ENCODE results near the gene ARHGAP5. TPM values are rescaled to one million over a fixed set of nuclear protein-coding genes. Genes with fewer than 3 reads are reported as not detected.

The ARHGAP5 gene
- polyA plus RNA-seq, 3 donors from 2014 or later = 6.8 to 16.9 (median 11.3) TPM

GRCh38 chr14:32206552-32206951 is 129.4 kb downstream of the ARHGAP5 start:
- Mint-ChIP-seq H3K4me3 (no peak overlapping the region), H3K9me3 (no peaks in the 10 kb centered on the region), H3K4me1 (peaks cover 25 to 28% of the 10 kb centered on the region in 2 donors), H3K36me3 (no peaks in the 10 kb centered on the region), H3K27me3 (ENCODE audit: low read depth in 3 of 3) (peaks cover 26% of the 10 kb centered on the region in 3 donors), H3K27ac (no peak overlapping the region)
- DNase-seq = no peak

GRCh38 chr14:32208490-32208889 is 131.4 kb downstream of the ARHGAP5 start:
- no peak overlapping the region for H3K27ac Mint-ChIP-seq

More at GRCh38 chr14:32208490-32208889, 131.4 kb downstream of the ARHGAP5 start:
- no peak for DNase-seq
- Mint-ChIP-seq H3K4me1 (peaks cover 9 to 10% of the 10 kb centered on the region in 2 donors), H3K9me3 (no peaks in the 10 kb centered on the region), H3K36me3 (no peaks in the 10 kb centered on the region), H3K4me3 (no peak overlapping the region), H3K27me3 (ENCODE audit: low read depth in 3 of 3) (peaks cover 10 to 15% (median 10%) of the 10 kb centered on the region in 3 donors)

Other genes with a start within 250 kb of the ARHGAP5 start
- not detected for gene RNU6-7, start 124.7 kb downstream of the ARHGAP5 start, polyA plus RNA-seq
- gene RNU6-8, start 126.0 kb downstream of the ARHGAP5 start, polyA plus RNA-seq = not detected